ENCODE data around the gene RASGRP4.
A peak's percentile ranks its signal among the peaks of the same experiment; 100 is the strongest.

DNA sequence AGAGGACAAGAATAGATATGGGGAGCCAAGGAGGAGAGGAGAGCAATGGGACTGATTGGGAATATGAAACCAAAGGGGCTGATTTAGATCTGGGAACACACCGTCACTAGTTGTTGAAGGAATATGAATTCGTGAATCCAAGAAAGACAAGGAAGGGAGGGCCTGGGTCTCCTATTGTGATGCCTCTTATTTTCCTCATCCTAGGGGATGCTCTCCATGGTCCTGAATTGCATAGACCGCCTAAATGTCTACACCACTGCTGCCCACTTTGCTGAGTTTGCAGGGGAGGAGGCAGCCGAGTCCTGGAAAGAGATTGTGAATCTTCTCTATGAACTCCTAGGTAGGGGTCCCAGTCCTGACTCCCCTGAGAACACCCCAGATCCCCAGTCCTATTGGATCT is 29.0 kb upstream of the RASGRP4 start:
- no peak for TF ChIP-seq CTCF (tag by site-specific recombination; IDR thresholded peaks at IDR 0.05)
- TF ChIP-seq ZNF202 (tag by site-specific recombination; IDR thresholded peaks at IDR 0.05; ENCODE audit: borderline replicate concordance): no peak
- TF ChIP-seq SALL2 (tag by site-specific recombination; IDR thresholded peaks at IDR 0.05; ENCODE audit: borderline replicate concordance): no peak
- no peak for TF ChIP-seq ZNF239 (tag by site-specific recombination; IDR thresholded peaks at IDR 0.05)
- TF ChIP-seq ZNF610 (tag by site-specific recombination; IDR thresholded peaks at IDR 0.05; ENCODE audit: borderline replicate concordance): no peak
- TF ChIP-seq ZNF560 (tag by site-specific recombination; IDR thresholded peaks at IDR 0.05; ENCODE audit: borderline replicate concordance): no peak
- TF ChIP-seq, protein P1, sequence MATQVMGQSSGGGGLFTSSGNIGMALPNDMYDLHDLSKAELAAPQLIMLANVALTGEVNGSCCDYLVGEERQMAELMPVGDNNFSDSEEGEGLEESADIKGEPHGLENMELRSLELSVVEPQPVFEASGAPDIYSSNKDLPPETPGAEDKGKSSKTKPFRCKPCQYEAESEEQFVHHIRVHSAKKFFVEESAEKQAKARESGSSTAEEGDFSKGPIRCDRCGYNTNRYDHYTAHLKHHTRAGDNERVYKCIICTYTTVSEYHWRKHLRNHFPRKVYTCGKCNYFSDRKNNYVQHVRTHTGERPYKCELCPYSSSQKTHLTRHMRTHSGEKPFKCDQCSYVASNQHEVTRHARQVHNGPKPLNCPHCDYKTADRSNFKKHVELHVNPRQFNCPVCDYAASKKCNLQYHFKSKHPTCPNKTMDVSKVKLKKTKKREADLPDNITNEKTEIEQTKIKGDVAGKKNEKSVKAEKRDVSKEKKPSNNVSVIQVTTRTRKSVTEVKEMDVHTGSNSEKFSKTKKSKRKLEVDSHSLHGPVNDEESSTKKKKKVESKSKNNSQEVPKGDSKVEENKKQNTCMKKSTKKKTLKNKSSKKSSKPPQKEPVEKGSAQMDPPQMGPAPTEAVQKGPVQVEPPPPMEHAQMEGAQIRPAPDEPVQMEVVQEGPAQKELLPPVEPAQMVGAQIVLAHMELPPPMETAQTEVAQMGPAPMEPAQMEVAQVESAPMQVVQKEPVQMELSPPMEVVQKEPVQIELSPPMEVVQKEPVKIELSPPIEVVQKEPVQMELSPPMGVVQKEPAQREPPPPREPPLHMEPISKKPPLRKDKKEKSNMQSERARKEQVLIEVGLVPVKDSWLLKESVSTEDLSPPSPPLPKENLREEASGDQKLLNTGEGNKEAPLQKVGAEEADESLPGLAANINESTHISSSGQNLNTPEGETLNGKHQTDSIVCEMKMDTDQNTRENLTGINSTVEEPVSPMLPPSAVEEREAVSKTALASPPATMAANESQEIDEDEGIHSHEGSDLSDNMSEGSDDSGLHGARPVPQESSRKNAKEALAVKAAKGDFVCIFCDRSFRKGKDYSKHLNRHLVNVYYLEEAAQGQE (tag by site-specific recombination; IDR thresholded peaks at IDR 0.05): peak; percentile 99
- TF ChIP-seq ZNF341 (tag by site-specific recombination; IDR thresholded peaks at IDR 0.05; ENCODE audit: low read depth): no peak
- TF ChIP-seq ZNF747 (tag by site-specific recombination; IDR thresholded peaks at IDR 0.05): no peak
- TF ChIP-seq ZNF214 (tag by site-specific recombination; IDR thresholded peaks at IDR 0.05; ENCODE audit: borderline replicate concordance): no peak
